Left lung (tissue), 8 donors: Measurements from ENCODE around the gene NSD2. TPM values are rescaled to one million over a fixed set of nuclear protein-coding genes. Genes with fewer than 3 reads are reported as not detected.

Experiments used
- microRNA-seq, 2 donors: library from miRNA; unstranded; fragments of <30 nt; microRNA quantifications; one replicate each; pipeline ENCODE4, GENCODE V29; 2019
- polyA plus RNA-seq, 6 donors: library from polyadenylated mRNA; unstranded; fragments of 120-200 nt; gene quantifications; one replicate each; pipeline ENCODE4 v1.2.1, GENCODE V29; 2013; ENCODE audit not compliant: insufficient read length in 6 of 6
- total RNA-seq, 2 donors: library from RNA; stranded (reverse); fragmentation: NEBNext Ultra II Directional; extraction: Animal tissue kit (Norgen Biotek cat#: 25700); gene quantifications; one replicate each; pipeline ENCODE4 v1.2.1, GENCODE V29; 2021
- donor health status: DM: no; HTN: yes; CAD: no.
- donor health status: DM: no; HTN: no; CAD: no.

NSD2 gene
- total and polyA plus RNA-seq, 8 donors = 53.6 to 93.8 (median 80.0) TPM

Small RNAs within 50 kb of the gene (microRNA-seq; reads per million reads assigned to microRNA genes)
- gene MIR943 = 0.67 to 0.68 reads per million in 2 donors

Other genes starting within 250 kb of the NSD2 start
- 1 to 10 TPM; 1.8 to 1.9 TPM for gene FAM53A, start 187.1 kb upstream of the NSD2 start, total RNA-seq
- 1 to 10 TPM; 1.5 to 4.3 (median 3.0) TPM for gene FAM53A, start 187.1 kb upstream of the NSD2 start, polyA plus RNA-seq
- gene SLBP, start 159.1 kb upstream of the NSD2 start, total RNA-seq = 10 to 100 TPM; 39.1 to 42.8 TPM
- gene SLBP, start 159.1 kb upstream of the NSD2 start, polyA plus RNA-seq = 10 to 100 TPM; 57.2 to 73.0 (median 62.0) TPM
- gene TMEM129, start 150.1 kb upstream of the NSD2 start, total RNA-seq = 10 to 100 TPM; 36.8 to 41.1 TPM
- 10 to 100 TPM; 24.3 to 30.6 (median 27.5) TPM for gene TMEM129, start 150.1 kb upstream of the NSD2 start, polyA plus RNA-seq
- 10 to 100 TPM; 20.3 to 28.1 TPM for gene TACC3, start 149.9 kb upstream of the NSD2 start, total RNA-seq
- 10 to 100 TPM; 37.9 to 76.2 (median 48.8) TPM for gene TACC3, start 149.9 kb upstream of the NSD2 start, polyA plus RNA-seq
- gene FGFR3, start 78.1 kb upstream of the NSD2 start, total RNA-seq = 10 to 100 TPM; 10.8 to 13.5 TPM
- 100 to 1,000 TPM in 4 of 6 donors, 10 to 100 TPM in 2; 74.5 to 134 (median 109) TPM for gene FGFR3, start 78.1 kb upstream of the NSD2 start, polyA plus RNA-seq
- 10 to 100 TPM; 40.8 to 52.3 TPM for gene LETM1, start 15.2 kb upstream of the NSD2 start, total RNA-seq
- gene LETM1, start 15.2 kb upstream of the NSD2 start, polyA plus RNA-seq = 10 to 100 TPM; 17.9 to 27.9 (median 20.4) TPM
- gene NELFA, start 137.6 kb downstream of the NSD2 start, total RNA-seq = 10 to 100 TPM; 22.5 to 22.9 TPM
- gene NELFA, start 137.6 kb downstream of the NSD2 start, polyA plus RNA-seq = 10 to 100 TPM; 25.6 to 36.4 (median 32.6) TPM
- gene NAT8L, start 187.9 kb downstream of the NSD2 start, total RNA-seq = under 1 TPM; 0.23 to 0.24 TPM
- 1 to 10 TPM; 3.4 to 7.3 (median 5.2) TPM for gene NAT8L, start 187.9 kb downstream of the NSD2 start, polyA plus RNA-seq